Upper lobe of left lung (tissue), 6 donors: ENCODE data around the gene RUNX2. TPM values are rescaled to one million over a fixed set of nuclear protein-coding genes. Genes with fewer than 3 reads are reported as not detected.

ENCODE experiments used
- ATAC-seq, 2 donors: fragments of 200-7000 bp; cut with Tn5 transposase; one replicate each; pipeline ENCODE4 v1.9.1; 2022; ENCODE audit warnings: mild to moderate bottlenecking in 2 of 2, moderate library complexity in 2 of 2; ENCODE audit not compliant: low FRiP score in 2 of 2
- DNase-seq, 2 donors: peaks; one replicate each; pipeline ENCODE4 v3.0.0-alpha.2; 2019 to 2020
- H3K27ac ChIP-seq, 4 donors: fragments of 200-600 bp; sonication (generic); one replicate each; pipeline ENCODE4 v1.5.1; 2016 to 2019
- H3K27me3 ChIP-seq, 4 donors: fragments of 200-600 bp; sonication (generic); one replicate each; pipeline ENCODE4 v1.5.1; 2017 to 2019
- H3K36me3 ChIP-seq, 4 donors: fragments of 200-600 bp; sonication (generic); one replicate each; pipeline ENCODE4 v1.5.1; 2016 to 2019
- H3K4me1 ChIP-seq, 4 donors: fragments of 200-600 bp; sonication (generic); one replicate each; pipeline ENCODE4 v1.5.1; 2018 to 2019
- H3K4me3 ChIP-seq, 4 donors: fragments of 200-600 bp; sonication (generic); one replicate each; pipeline ENCODE4 v1.5.1; 2017 to 2019; ENCODE audit warnings: mild to moderate bottlenecking in 2 of 4, moderate library complexity in 1 of 4
- H3K9me3 ChIP-seq, 4 donors: fragments of 200-600 bp; sonication (generic); one replicate each; pipeline ENCODE4 v1.5.1; 2018 to 2019
- CTCF ChIP-seq, 6 experiments: fragments of 450-650 bp in 4 of 6; fragments of 200-600 bp in 2 of 6; sonication (generic) in 2 of 6; IDR thresholded peaks; one replicate each; pipeline ENCODE4 v1.5.1; 2016 to 2019; ENCODE audit warnings: antibody characterized with exemption in 6 of 6
- EP300 ChIP-seq, 4 donors: sonication (generic); formaldehyde crosslinking; IDR thresholded peaks; one replicate each; pipeline ENCODE4 v1.5.1; 2017; ENCODE audit warnings: antibody characterized with exemption in 4 of 4, control low read depth in 2 of 4
- POLR2A ChIP-seq, 4 donors: fragments of 450-650 bp; IDR thresholded peaks; one replicate each; pipeline ENCODE4 v1.5.1; 2016 to 2017; ENCODE audit warnings: antibody characterized with exemption in 4 of 4, mild to moderate bottlenecking in 2 of 4
- POLR2AphosphoS5 ChIP-seq, 2 donors: sonication (generic); formaldehyde crosslinking; IDR thresholded peaks; one replicate each; pipeline ENCODE4 v1.5.1; 2017; ENCODE audit warnings: antibody characterized with exemption in 2 of 2
- WGBS, 2 donors: methylation state at CpG; one replicate each; pipeline ENCODE4 v1.1.5; 2017 to 2018; 5-methylcytosine and 5-hydroxymethylcytosine counted together
- total RNA-seq, 6 donors: library from RNA; depleted of rRNA in 4 of 6; stranded (reverse); fragments of >200 nt in 4 of 6; gene quantifications; one replicate each; pipeline versions ENCODE4 v1.1.0 to v1.2.1, GENCODE V29; 2016 to 2021
- donor health status: DM: no; HTN: no; CAD: no; lungs with moderate emphysema.
- donor health status: DM: no; HTN: yes; CAD: no; lungs with severe emphysema.

RUNX2 gene
- total RNA-seq, 6 donors from 2014 or later, result 2.6 to 12.2 (median 5.5) TPM

- Histone ChIP-seq H3K36me3 (no peaks in the 10 kb centered on the region), H3K27me3 (no peaks in the 10 kb centered on the region), H3K9me3 (no peaks in the 10 kb centered on the region), H3K27ac (no peak overlapping the region), H3K4me3 (no peak overlapping the region), H3K4me1 (peaks cover 0 to 11% (median 3%) of the 10 kb centered on the region in 4 donors)
- WGBS, 2 donors, result 65 to 66% methylated on average over 6 of the region's 6 CpGs
- no peak for DNase-seq
- no peak for ATAC-seq
- no peak for TF ChIP-seq POLR2AphosphoS5 (IDR thresholded peaks at IDR 0.05)
These were observed 224.4 kb downstream of the RUNX2 start for GRCh38 chr6:45552536-45552935.

GRCh38 chr6:45553730-45554344 lies 225.7 kb downstream of the RUNX2 start:
- TF ChIP-seq EP300 (IDR thresholded peaks at IDR 0.05) (no peak), POLR2A (IDR thresholded peaks at IDR 0.05) (no peak), POLR2AphosphoS5 (IDR thresholded peaks at IDR 0.05) (no peak), CTCF (IDR thresholded peaks at IDR 0.05) (no peak)
- Histone ChIP-seq H3K9me3 (no peaks in the 10 kb centered on the region), H3K36me3 (no peaks in the 10 kb centered on the region), H3K4me3 (no peak overlapping the region), H3K4me1 (peaks cover 0 to 12% (median 3%) of the 10 kb centered on the region in 4 donors), H3K27ac (no peak overlapping the region), H3K27me3 (no peaks in the 10 kb centered on the region)
- ATAC-seq (no peak), DNase-seq (no peak)
- WGBS, 2 donors, result 87 to 89% methylated on average over 4 of the region's 4 CpGs

GRCh38 chr6:45554591-45554990 lies 226.5 kb downstream of the RUNX2 start:
- 26 to 33% methylated on average over 1 of the region's 1 CpG for WGBS, 2 donors
- no peaks in the 10 kb centered on the region for H3K27me3 ChIP-seq
- H3K36me3 ChIP-seq, result no peaks in the 10 kb centered on the region
- no peak for ATAC-seq
- TF ChIP-seq POLR2AphosphoS5 (IDR thresholded peaks at IDR 0.05) (no peak), POLR2A (IDR thresholded peaks at IDR 0.05) (no peak), CTCF (IDR thresholded peaks at IDR 0.05) (no peak), EP300 (IDR thresholded peaks at IDR 0.05) (no peak)
- H3K4me3 ChIP-seq, result no peak overlapping the region
- H3K4me1 ChIP-seq, result peaks cover 0 to 15% (median 3%) of the 10 kb centered on the region in 4 donors
- no peak overlapping the region for H3K27ac ChIP-seq
- no peak for DNase-seq
- H3K9me3 ChIP-seq, result no peaks in the 10 kb centered on the region

- H3K4me1 ChIP-seq, result peaks cover 0 to 15% (median 3%) of the 10 kb centered on the region in 4 donors
- DNase-seq (no peak), ATAC-seq (peak in 1 of 2 donors; percentile 16)
- H3K27me3 ChIP-seq, result no peaks in the 10 kb centered on the region
- H3K36me3 ChIP-seq, result no peaks in the 10 kb centered on the region
- H3K27ac ChIP-seq, result peak overlapping the region in 2 of 4 donors; percentile 5 to 61
- H3K9me3 ChIP-seq, result no peaks in the 10 kb centered on the region
- TF ChIP-seq CTCF (IDR thresholded peaks at IDR 0.05) (no peak), EP300 (IDR thresholded peaks at IDR 0.05) (no peak), POLR2A (IDR thresholded peaks at IDR 0.05) (no peak), POLR2AphosphoS5 (IDR thresholded peaks at IDR 0.05) (no peak)
- H3K4me3 ChIP-seq, result peak overlapping the region in 1 of 4 donors; percentile 24
- 54 to 58% methylated on average over 14 of the region's 14 CpGs for whole genome bisulfite sequencing, 2 donors
These were observed 228.0 kb downstream of the RUNX2 start for GRCh38 chr6:45555981-45556771.

- Histone ChIP-seq H3K9me3 (no peaks in the 10 kb centered on the region), H3K27ac (no peak overlapping the region), H3K4me1 (peaks cover 0 to 15% (median 3%) of the 10 kb centered on the region in 4 donors), H3K27me3 (no peaks in the 10 kb centered on the region), H3K36me3 (no peaks in the 10 kb centered on the region), H3K4me3 (no peak overlapping the region)
- 90 to 96% methylated on average over 5 of the region's 5 CpGs for WGBS, 2 donors
- no peak for TF ChIP-seq CTCF (IDR thresholded peaks at IDR 0.05)
- TF ChIP-seq EP300 (IDR thresholded peaks at IDR 0.05), result no peak
- TF ChIP-seq POLR2AphosphoS5 (IDR thresholded peaks at IDR 0.05), result no peak
- no peak for TF ChIP-seq POLR2A (IDR thresholded peaks at IDR 0.05)
- DNase-seq (no peak), ATAC-seq (peak; percentile 10 to 39)
These were observed 228.7 kb downstream of the RUNX2 start for GRCh38 chr6:45556828-45557227.
